GM18526 (cell line): ENCODE measurements around the gene S1PR5.
A peak's percentile ranks its signal among the peaks of the same experiment; 100 is the strongest.

ENCODE experiments used
- POLR2A ChIP-seq: IDR thresholded peaks from 3 replicates; pipeline ENCODE4 v1.6.1; 2011; ENCODE audit not compliant: insufficient read length; ENCODE audit errors: extremely low read depth

S1PR5 gene

DNA sequence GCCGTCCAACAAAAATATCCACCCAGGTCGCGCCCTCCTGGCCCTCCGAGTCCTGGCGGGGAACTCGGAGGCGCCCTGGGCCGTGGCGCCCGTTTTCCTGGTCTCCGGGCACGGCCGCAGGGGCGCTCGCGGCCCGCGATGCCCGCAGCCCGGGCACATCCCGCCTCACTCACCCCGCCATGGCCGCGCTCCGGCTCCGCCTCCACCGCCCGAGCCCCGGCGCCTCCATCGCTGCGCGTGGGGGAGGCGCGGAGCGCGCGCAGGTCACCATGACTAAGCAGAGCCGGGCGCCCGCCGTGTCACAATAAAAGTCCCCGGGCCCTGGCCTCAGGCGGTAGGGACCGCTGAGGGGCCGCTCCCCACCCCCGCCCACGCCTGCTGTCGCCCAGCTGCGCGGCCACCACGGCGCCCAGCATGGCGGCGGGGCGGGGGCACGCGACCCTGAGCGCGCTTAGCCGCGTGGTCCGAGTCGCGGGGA is 14.7 kb downstream of the S1PR5 start:
- TF ChIP-seq POLR2A = peak; percentile 91

DNA sequence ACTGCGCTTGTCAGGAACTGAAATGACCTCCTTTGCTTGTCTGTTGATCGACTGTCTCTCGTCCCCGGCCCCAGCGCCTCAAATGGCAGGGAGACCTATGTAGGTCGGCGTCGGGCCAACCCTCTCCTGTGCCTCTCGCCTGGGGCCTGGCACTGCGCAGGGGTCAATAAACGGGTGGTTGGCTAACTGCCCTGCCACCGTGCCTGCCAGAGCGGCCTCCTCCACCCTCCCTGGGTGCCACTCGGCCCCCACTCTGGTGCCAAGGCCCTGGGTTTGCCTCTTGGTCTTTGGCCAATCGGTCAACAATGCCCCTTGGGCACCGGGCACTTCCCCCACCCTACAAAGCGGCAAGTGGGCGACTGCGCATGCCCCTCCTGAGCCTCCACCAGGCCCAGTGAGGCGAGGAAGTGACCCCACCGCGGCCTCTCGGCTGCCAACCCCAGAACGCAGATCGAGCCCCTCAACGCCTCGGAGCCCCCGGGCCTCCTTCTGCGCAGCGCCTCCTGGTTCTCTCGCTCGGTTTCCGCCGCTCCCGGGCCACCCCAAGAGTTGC is 15.2 kb downstream of the S1PR5 start:
- TF ChIP-seq POLR2A = no peak

DNA sequence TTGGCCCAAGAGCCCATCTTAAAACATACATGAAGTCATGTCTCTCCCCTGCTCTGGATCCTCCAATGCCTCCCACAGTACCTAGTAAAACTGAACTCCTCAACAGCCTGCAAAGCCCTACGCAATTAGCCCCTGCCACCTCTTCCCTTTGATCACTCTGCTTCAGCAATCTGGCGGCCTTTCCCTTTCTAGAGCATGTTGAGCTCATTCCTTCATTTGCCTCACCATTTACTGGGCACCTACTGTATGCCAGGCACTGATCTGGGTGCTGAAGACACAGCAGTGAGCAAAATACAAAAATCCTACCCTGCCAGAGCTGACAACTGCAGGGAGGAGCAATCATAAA is 17.0 kb downstream of the S1PR5 start:
- no peak for TF ChIP-seq POLR2A

DNA sequence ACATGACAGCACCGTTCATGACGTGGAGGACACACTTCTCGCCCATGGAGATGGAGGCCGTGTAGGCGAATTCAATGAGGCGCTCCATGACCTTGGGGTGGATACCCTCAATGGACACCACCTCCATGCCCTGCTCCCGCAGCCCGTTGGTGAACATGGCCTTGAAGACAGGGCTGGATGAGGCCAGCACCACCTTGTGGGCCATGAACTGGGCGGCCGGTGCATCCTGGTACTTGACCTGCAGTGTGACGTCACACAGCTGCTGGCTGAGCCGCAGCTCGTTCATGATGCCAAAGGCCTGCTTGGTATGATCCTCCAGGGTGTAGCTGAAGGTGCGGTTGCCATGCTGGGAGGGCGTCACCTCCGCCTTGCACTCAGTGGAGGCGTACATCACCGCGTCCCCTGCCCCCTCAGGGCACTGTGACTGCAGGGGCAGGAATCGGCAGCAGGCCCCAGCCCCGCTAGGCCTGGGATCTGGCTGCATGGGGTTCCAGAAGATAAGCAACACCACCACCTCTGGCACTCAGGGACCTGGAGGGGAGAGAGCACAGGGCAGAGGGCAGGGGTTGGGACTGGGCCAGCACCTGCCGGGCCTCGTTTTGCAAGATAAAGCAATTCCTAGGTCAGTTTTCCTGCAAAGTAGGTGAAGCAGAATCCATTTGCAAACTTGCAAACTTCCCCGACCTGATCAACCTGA is 17.5 kb downstream of the S1PR5 start:
- TF ChIP-seq POLR2A = no peak

DNA sequence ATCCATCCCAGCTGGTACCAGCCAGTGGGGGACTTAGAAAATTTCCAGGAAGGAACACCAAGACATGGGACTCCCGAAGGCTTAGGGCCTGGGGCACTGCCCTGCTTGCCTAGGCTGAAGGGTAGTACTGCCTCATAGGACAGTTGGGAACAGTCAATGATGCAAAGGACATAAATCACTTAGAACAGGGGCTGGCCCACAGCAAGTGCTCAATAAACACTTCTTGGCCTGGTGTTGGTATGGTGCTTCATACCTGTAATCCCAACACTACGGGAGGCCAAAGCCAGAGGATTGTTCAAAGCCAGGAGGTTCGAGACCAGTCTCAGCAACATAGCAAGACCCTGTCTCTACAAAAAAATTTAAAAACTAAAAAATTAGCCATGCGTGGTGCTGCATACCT is 19.9 kb downstream of the S1PR5 start:
- no peak for TF ChIP-seq POLR2A

DNA sequence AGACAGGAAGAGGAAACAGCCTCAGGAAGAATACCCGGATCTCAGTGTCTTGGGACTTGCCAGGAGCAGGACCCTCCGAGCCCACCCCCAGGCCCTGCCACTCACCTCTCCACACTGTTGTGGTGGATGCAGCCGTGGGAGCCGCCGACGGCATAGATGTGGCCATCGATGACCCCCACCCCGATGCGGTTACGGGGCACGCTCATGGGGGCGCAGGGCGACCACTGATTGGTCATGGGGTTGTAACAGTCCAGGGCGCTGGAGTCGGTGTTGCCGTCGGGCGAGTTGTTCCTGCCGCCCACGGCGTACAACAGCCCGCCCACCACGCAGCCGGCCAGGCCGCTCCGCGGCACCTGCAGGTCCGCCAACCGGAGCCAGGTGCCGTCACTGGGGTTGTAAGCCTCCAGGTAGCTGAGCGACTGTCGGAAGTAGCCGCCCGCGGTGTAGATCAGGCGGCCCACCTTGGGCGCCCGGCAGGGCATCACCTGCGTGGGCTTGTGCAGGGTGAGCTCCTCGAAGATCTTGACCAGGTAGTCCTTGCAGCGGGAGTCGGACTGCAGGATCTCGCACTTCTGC is 25.7 kb downstream of the S1PR5 start:
- TF ChIP-seq POLR2A = no peak

DNA sequence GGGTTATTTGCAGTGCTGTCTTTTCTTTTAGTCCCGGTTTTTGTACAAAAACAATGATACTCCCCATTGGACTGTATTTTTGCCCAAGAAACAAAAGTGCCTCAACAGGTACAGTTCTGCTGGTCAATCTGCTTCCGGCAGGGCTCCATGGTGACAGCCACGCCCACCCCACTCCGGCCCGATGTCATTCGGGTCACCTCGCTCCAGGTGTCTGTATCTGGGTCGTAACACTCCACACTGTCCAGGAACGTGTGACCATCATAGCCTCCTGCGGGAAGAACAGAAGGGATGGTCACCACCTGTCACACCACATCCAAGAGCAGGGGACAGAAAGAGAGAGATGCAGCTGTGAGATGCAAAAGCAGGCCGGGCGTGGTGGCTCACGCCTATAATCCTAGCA is 30.7 kb downstream of the S1PR5 start:
- TF ChIP-seq POLR2A = no peak

DNA sequence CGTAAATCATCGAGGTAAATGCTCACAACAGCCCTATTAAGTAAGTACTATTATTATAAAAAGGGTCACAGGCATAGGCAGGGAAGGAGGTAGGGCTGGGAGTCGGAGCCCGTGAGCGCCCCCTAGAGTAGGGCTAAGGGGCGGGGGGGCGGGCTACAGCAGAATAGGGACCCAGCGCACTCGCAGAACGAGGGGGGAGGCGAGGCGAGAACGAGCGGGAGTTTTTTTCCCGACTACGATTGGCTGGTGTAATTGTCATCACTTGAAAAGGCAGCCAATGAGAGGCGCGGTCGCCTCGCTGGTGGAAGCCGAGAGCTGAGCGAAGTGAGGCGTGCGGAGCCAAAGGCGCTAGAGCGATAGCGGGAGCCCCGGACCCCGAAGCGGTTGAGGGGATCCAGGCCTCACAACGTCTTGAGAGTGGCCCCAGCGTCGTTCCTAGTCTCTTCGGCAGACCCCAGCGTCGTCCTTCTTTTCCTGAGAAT is 38.3 kb downstream of the S1PR5 start:
- no peak for TF ChIP-seq POLR2A

DNA sequence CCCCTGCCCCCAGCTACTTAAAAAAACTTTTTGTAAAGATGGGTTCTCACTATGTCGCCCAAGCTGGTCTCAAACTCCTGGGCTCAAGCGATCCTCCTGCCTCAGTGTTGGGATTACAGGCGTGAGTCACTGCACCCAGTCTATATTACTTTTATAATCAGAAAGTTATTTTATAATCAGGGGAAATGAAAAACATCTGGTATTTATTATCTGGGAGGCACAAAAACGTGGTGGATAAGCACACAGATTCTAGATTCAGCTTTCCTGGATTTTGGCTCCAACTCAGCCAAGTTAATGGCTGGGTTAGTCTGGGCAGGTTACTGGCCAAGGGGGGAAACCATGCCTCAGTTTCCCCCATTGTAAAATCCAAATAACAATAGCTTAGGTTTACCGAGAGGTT is 38.8 kb downstream of the S1PR5 start:
- no peak for TF ChIP-seq POLR2A

DNA sequence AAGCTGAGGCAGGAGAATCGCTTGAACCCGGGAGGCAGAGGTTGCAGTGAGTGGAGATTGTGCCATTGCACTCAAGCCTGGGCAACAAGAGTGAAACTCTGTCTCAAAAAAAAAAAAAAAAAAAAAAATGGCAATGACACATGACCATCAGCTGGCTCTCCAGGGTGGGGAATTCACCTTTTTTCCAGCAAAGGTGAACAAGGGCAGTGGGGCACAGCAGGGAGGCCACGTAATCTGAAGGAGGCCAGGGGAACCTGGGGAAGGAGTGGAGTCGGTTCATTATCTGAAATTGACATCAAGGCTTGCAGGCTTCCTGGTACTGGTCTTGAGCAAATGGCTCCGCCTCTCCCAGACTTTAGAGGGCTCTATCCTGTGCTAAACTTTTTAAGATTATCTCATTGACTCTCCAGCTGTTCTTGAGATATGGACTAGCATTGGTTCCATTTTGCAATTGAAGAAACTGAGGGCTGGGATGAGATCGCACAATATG is 42.2 kb downstream of the S1PR5 start:
- TF ChIP-seq POLR2A = no peak

DNA sequence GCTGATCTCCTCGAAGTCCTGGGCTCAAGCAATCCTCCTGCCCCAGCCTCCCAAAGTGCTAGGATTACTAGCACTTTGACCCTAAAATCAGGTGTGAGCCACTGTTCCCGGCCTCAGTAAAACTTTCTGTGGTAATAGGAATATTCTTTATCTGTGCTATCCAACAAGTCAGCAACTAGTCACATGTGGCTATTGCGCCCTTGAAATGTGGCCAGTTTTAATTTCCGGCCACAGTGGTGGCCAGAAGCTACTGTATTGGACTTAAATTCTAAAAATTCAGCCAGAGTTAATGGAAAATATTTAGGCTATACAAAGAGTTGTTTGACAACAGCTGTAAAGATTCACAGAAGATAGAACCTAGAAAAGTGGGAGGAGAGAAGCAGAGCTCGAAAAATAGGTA is 44.1 kb downstream of the S1PR5 start:
- no peak for TF ChIP-seq POLR2A

DNA sequence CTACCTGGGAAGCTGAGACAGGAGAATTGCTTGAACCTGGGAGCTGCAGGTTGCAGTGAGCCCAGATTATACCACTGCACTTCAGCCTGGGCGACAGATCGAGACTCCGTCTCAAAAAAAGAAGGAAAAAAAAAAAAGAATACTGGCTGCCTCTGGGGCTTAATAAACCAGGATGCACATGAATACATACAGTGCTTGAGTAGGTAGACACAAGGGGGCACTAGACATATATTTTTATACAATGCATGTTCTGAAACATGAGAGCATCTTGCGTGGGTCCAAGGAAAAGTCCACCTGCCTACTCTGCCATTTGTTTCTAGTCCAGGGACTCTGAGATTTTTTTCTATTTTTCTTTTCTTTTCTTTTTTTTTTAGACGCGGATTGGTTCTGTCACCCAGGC is 45.3 kb downstream of the S1PR5 start:
- no peak for TF ChIP-seq POLR2A

DNA sequence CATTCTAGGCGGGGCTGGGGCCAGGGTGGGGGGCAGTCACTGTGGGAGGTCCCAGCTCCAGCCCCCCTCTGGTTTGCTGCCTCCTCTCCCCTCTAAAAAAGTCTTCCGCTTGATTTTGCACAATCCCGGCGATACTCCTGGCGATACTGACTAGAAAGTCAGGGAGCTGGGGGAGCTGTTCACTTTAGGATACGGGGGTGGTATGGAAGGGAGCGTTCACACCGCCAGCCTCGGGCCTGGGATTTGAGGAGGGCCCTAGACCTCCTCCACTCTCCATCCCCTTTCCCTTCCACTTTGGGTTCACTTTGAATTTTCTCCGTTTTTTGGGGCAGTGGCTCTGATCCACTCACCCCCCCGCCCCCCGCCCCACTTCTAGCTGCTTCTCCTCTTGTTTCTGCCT is 49.1 kb downstream of the S1PR5 start:
- TF ChIP-seq POLR2A = no peak

DNA sequence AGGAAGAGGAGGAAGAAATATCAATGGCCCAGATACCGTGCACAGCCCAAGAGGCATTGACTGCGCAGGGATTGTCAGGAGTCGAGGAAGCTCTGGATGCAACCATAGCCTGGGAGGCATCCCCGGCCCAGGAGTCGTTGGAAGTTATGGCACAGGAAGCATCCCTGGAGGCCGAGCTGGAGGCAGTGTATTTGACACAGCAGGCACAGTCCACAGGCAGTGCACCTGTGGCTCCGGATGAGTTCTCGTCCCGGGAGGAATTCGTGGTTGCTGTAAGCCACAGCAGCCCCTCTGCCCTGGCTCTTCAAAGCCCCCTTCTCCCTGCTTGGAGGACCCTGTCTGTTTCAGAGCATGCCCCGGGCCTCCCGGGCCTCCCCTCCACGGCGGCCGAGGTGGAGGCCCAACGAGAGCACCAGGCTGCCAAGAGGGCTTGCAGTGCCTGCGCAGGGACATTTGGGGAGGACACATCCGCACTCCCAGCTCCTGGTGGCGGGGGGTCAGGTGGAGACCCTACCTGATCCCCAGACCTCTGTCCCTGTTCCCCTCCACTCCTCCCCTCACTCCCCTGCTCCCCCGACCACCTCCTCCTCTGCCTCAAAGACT is 50.0 kb downstream of the S1PR5 start:
- TF ChIP-seq POLR2A = no peak

DNA sequence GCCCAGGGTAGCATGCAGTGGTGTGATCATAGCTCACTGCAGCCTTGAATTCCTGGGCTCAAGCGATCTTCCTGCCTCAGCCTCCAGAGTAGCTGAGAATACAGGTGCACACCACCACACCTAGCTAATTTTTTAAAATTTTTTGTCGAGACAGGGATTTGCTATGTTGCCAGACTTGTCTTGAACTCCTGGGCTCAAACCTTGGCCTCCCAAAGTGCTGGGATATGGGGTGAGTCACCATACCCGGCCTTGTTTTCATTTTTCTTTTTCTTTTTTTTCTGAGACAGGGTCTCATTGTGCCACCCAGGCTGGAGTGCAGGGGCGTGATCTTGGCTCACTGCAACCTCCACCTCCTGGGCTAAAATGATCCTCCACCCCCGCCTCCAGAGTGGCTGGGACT is 52.8 kb downstream of the S1PR5 start:
- no peak for TF ChIP-seq POLR2A
